Peyer's patch (tissue), 4 donors: ENCODE measurements around the gene TMEM168.

Experiments used
- CTCF ChIP-seq, 6 experiments: fragments of 450-650 bp in 4 of 6; fragments of 200-600 bp in 2 of 6; sonication (generic) in 1 of 6; IDR thresholded peaks; one replicate each; pipeline ENCODE4 v1.5.1; 2017 to 2019; ENCODE audit warnings: antibody characterized with exemption in 6 of 6, mild to moderate bottlenecking in 3 of 6, moderate library complexity in 1 of 6
- POLR2A ChIP-seq, 2 donors: fragments of 450-650 bp; IDR thresholded peaks; one replicate each; pipeline ENCODE4 v1.5.1; 2017; ENCODE audit warnings: antibody characterized with exemption in 2 of 2, mild to moderate bottlenecking in 2 of 2, moderate library complexity in 2 of 2

GRCh38 chr7:112790586-112791003 lies 402 bp upstream of the TMEM168 start:
- TF ChIP-seq CTCF (IDR thresholded peaks at IDR 0.05): no peak
- no peak for TF ChIP-seq POLR2A (IDR thresholded peaks at IDR 0.05)
